Glutamatergic neuron (in vitro differentiated cells): ENCODE results near the gene NRG3. TPM values are rescaled to one million over a fixed set of nuclear protein-coding genes. Genes with fewer than 3 reads are reported as not detected.

ENCODE experiments used
- DNase-seq: peaks from one replicate; pipeline ENCODE4 v3.0.0; 2022
- H3K27ac Mint-ChIP-seq: one replicate; pipeline ENCODE4 v1.8.0; 2020; ENCODE audit warnings: mild to moderate bottlenecking, mixed read lengths, inconsistent platforms; ENCODE audit not compliant: unreplicated experiment
- H3K27me3 Mint-ChIP-seq: one replicate; pipeline ENCODE4 v1.8.0; 2020; ENCODE audit warnings: mild to moderate bottlenecking, moderate library complexity, mixed read lengths, inconsistent platforms; ENCODE audit not compliant: unreplicated experiment
- H3K36me3 Mint-ChIP-seq: one replicate; pipeline ENCODE4 v1.8.0; 2020; ENCODE audit warnings: mild to moderate bottlenecking, mixed read lengths, inconsistent platforms; ENCODE audit not compliant: unreplicated experiment
- H3K4me1 Mint-ChIP-seq: one replicate; pipeline ENCODE4 v1.8.0; 2020; ENCODE audit warnings: mild to moderate bottlenecking, low read depth, mixed read lengths, inconsistent platforms; ENCODE audit not compliant: unreplicated experiment
- H3K4me3 Mint-ChIP-seq: one replicate; pipeline ENCODE4 v1.8.0; 2020; ENCODE audit warnings: mild to moderate bottlenecking, mixed read lengths, inconsistent platforms; ENCODE audit not compliant: unreplicated experiment
- H3K9me3 Mint-ChIP-seq: one replicate; pipeline ENCODE4 v1.8.0; 2020; ENCODE audit warnings: mild to moderate bottlenecking, moderate library complexity, mixed read lengths, inconsistent platforms; ENCODE audit not compliant: unreplicated experiment
- total RNA-seq: library from RNA; stranded (reverse); fragmentation: NEBNext Ultra II Directional; extraction: Animal tissue kit (Norgen Biotek cat#: 25700); gene quantifications from one replicate; pipeline ENCODE4 v1.2.1, GENCODE V29; 2021; ENCODE audit not compliant: unreplicated experiment
- TF ChIP-seq, protein P1 (sequence below): fragments of 200-600 bp; sonication (generic); IDR thresholded peaks from one replicate; pipeline ENCODE4 v1.5.0; 2021; ENCODE audit not compliant: partially characterized antibody, unreplicated experiment

NRG3 gene
- total RNA-seq, 1 donor from 2014 or later: 3.2 TPM

DNA sequence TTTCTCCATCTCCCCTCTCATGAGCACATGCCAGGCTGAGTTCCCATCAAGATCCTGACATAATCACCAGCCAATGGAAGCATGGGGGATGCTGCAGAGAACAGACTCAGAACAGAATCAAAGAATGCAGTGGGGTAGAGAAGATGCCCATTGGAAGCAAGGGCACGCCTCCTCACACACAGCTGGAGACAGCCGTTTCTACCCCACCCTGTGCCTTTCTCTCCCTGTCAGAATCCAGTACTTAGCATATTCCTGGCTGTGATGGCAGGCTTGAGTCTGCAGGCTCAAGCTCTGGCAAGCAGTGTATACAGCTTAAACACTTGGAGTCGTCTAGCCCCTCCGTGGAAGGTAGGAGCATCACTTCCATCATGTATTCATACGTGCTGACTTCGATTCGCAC lies 867.9 kb downstream of the NRG3 start:
- H3K36me3 Mint-ChIP-seq: no peaks in the 10 kb centered on the region
- no peak overlapping the region for H3K27ac Mint-ChIP-seq
- DNase-seq: no peak
- H3K4me1 Mint-ChIP-seq: no peaks in the 10 kb centered on the region
- TF ChIP-seq, protein P1, sequence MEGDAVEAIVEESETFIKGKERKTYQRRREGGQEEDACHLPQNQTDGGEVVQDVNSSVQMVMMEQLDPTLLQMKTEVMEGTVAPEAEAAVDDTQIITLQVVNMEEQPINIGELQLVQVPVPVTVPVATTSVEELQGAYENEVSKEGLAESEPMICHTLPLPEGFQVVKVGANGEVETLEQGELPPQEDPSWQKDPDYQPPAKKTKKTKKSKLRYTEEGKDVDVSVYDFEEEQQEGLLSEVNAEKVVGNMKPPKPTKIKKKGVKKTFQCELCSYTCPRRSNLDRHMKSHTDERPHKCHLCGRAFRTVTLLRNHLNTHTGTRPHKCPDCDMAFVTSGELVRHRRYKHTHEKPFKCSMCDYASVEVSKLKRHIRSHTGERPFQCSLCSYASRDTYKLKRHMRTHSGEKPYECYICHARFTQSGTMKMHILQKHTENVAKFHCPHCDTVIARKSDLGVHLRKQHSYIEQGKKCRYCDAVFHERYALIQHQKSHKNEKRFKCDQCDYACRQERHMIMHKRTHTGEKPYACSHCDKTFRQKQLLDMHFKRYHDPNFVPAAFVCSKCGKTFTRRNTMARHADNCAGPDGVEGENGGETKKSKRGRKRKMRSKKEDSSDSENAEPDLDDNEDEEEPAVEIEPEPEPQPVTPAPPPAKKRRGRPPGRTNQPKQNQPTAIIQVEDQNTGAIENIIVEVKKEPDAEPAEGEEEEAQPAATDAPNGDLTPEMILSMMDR: no peak
- H3K9me3 Mint-ChIP-seq: no peaks in the 10 kb centered on the region
- no peak overlapping the region for H3K4me3 Mint-ChIP-seq
- no peaks in the 10 kb centered on the region for H3K27me3 Mint-ChIP-seq

DNA sequence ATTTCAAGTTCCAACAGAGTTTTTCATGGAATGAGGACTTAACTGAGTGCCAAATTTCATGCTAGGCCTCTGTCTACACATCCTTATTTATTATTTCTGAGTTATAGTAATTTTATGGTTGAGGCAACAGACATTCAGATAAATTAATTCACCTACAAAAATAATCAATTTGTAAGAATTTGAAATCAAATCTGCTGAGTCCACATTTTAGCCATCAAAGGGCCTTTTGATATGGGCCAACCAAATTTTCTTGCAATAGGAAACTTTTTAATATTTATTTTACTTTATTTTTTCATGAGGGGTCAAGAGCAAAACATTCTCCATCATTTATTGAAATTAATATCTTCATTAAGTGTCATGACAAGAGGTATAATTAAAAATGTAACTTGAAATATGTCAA lies 875.5 kb downstream of the NRG3 start:
- Mint-ChIP-seq H3K4me1 (no peaks in the 10 kb centered on the region), H3K36me3 (no peaks in the 10 kb centered on the region)

DNA sequence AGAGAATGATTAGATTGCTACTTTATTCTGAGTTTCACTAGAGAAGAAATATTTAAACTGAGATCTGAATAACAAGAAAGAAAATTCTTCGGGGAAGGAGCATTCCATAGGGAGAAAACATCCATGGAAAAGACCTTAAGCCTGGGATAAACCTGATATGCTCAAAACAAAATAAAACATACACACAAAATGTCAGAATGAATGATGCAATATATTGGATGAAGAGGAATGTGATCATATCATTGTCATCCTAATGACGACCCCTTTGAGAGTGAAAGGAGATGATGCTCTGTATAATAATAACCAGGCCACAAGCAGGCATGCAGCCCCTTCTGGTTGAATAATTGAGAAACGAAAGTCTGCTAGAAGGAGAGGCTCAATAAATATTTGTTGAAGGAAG lies 882.4 kb downstream of the NRG3 start:
- Mint-ChIP-seq H3K27ac (no peak overlapping the region), H3K9me3 (no peaks in the 10 kb centered on the region)

More for the DNA sequence above, 875.5 kb downstream of the NRG3 start:
- DNase-seq: no peak
- Mint-ChIP-seq H3K9me3 (no peaks in the 10 kb centered on the region), H3K27ac (no peak overlapping the region), H3K27me3 (no peaks in the 10 kb centered on the region), H3K4me3 (no peak overlapping the region)
- TF ChIP-seq, protein P1: no peak

DNA sequence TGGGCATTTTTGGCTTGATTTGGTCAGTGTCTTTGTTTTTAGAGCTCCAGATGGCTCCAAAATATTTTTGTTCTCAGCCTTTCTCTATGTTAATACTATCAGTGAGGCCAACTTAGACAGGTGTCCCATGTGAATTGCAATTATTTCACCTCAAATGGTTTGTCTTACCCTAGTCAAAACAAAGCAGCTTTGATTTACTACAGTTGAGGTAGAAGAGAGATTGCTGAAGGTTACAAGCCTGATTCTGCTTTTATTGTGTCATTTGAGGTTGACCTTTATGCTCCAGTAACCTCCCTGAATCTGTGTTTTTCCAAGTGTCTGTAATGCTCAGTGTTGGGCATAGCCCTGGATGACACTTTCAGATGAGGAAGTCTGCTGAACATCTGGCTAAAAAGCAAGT lies 882.9 kb downstream of the NRG3 start:
- no peak for DNase-seq
- H3K27ac Mint-ChIP-seq: no peak overlapping the region
- no peaks in the 10 kb centered on the region for H3K36me3 Mint-ChIP-seq
- peaks cover 1% of the 10 kb centered on the region for H3K27me3 Mint-ChIP-seq
- no peak overlapping the region for H3K4me3 Mint-ChIP-seq
- H3K9me3 Mint-ChIP-seq: no peaks in the 10 kb centered on the region
- H3K4me1 Mint-ChIP-seq: peaks cover 7% of the 10 kb centered on the region
- TF ChIP-seq, protein P1: no peak

More for the DNA sequence above, 882.4 kb downstream of the NRG3 start:
- TF ChIP-seq, protein P1: no peak
- H3K27me3 Mint-ChIP-seq: peaks cover 1% of the 10 kb centered on the region
- H3K36me3 Mint-ChIP-seq: no peaks in the 10 kb centered on the region
- H3K4me3 Mint-ChIP-seq: no peak overlapping the region
- peaks cover 7% of the 10 kb centered on the region for H3K4me1 Mint-ChIP-seq
- DNase-seq: no peak

DNA sequence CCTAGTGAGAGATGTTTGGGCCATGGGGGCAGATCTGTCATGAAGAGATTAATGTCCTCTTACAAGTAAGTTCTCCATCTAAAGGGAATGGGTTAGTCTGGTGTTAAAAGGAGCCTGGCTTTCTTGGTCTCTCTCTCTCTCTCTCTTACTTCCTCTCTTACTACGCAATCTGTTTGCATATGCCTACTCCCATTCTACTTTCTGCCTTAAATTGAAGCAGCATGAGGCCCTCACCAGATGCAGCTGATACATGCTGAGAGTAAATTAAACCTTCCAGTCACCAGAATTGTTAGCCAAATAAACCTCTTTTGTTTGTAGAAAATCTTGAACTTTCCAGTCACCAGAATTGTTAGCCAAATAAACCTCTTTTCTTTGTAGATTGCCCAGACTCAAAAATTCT lies 884.1 kb downstream of the NRG3 start:
- H3K9me3 Mint-ChIP-seq: no peaks in the 10 kb centered on the region
- DNase-seq: no peak
- TF ChIP-seq, protein P1: no peak
- H3K27ac Mint-ChIP-seq: no peak overlapping the region
- H3K27me3 Mint-ChIP-seq: peaks cover 1% of the 10 kb centered on the region
- no peak overlapping the region for H3K4me3 Mint-ChIP-seq
- peaks cover 7% of the 10 kb centered on the region for H3K4me1 Mint-ChIP-seq
- H3K36me3 Mint-ChIP-seq: no peaks in the 10 kb centered on the region
